AG04450 (cell line): Measurements from ENCODE around the gene MIGA1. TPM values are rescaled to one million over a fixed set of nuclear protein-coding genes. Genes with fewer than 3 reads are reported as not detected.

ENCODE experiments used
- CTCF ChIA-PET: fragments of 300-600, 350-600 bp; formaldehyde crosslinking; extraction: SDS; loops from one replicate; lab custom pipeline; 2022; ENCODE audit warnings: antibody characterized with exemption, inconsistent platforms; lab: Charles Lee
- POLR2A ChIA-PET: fragments of 350-600 bp; formaldehyde crosslinking; extraction: SDS; loops from one replicate; lab custom pipeline; 2021; ENCODE audit warnings: antibody characterized with exemption, inconsistent platforms; lab: Yijun Ruan, JAX
- DNase-seq: peaks from one replicate; pipeline ENCODE4 v3.0.0-alpha.2; 2011; ENCODE audit warnings: low read depth, low spot score
- H3K27ac ChIP-seq: one replicate; pipeline ENCODE4 v1.5.1; 2012; ENCODE audit warnings: low read depth, low read length, control low read depth
- H3K27me3 ChIP-seq: one replicate; pipeline ENCODE4 v1.6.0; 2012; ENCODE audit warnings: low read length; ENCODE audit not compliant: control insufficient read depth, insufficient read depth
- H3K4me3 ChIP-seq: 2 replicates; pipeline ENCODE4 v1.5.1; 2011; ENCODE audit warnings: mild to moderate bottlenecking, low read depth, low read length, control low read depth
- H3K9me3 ChIP-seq: 2 replicates; pipeline ENCODE4 v1.5.1; 2012; ENCODE audit warnings: low read length; ENCODE audit not compliant: control insufficient read depth, insufficient read depth
- polyA plus RNA-seq: library from polyadenylated mRNA; depleted of rRNA; stranded (reverse); fragments of >200 nt; gene quantifications from 2 replicates; pipeline ENCODE4 v1.2.3, GENCODE V29; 2011
- TF ChIP-seq, protein P1 (sequence below): IDR thresholded peaks from 2 replicates; pipeline ENCODE4 v1.5.1; 2011; ENCODE audit warnings: low read depth, low read length, control low read depth, inconsistent platforms

MIGA1 gene
- polyA plus RNA-seq, 1 experiment: 5.5 TPM

DNA sequence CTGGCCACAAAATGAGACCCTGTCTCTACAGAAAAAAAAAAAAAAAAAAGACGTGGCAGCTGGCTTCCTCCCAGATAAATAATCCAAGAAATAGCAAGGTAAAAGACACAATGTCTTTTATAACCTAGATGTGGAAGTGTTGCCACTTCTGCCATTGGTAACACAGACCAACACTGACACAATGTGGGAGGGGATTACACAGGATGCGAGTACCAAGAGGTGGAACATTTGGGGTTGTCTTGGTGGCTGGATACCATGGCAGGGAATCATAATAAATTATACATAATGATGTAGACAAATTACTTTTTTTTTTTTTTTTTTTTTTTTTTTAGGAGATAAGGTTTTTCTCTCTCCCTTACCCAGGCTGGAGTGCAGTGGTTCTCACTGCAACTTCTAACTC is 103.0 kb downstream of the MIGA1 start:
- peaks cover 6% of the 10 kb centered on the region for H3K9me3 ChIP-seq
- no peak overlapping the region for H3K27ac ChIP-seq
- CTCF ChIA-PET: no interaction called here
- TF ChIP-seq, protein P1, sequence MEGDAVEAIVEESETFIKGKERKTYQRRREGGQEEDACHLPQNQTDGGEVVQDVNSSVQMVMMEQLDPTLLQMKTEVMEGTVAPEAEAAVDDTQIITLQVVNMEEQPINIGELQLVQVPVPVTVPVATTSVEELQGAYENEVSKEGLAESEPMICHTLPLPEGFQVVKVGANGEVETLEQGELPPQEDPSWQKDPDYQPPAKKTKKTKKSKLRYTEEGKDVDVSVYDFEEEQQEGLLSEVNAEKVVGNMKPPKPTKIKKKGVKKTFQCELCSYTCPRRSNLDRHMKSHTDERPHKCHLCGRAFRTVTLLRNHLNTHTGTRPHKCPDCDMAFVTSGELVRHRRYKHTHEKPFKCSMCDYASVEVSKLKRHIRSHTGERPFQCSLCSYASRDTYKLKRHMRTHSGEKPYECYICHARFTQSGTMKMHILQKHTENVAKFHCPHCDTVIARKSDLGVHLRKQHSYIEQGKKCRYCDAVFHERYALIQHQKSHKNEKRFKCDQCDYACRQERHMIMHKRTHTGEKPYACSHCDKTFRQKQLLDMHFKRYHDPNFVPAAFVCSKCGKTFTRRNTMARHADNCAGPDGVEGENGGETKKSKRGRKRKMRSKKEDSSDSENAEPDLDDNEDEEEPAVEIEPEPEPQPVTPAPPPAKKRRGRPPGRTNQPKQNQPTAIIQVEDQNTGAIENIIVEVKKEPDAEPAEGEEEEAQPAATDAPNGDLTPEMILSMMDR: no peak
- DNase-seq: no peak
- H3K4me3 ChIP-seq: no peak overlapping the region
- H3K27me3 ChIP-seq: no peaks in the 10 kb centered on the region
- POLR2A ChIA-PET: no interaction called here

DNA sequence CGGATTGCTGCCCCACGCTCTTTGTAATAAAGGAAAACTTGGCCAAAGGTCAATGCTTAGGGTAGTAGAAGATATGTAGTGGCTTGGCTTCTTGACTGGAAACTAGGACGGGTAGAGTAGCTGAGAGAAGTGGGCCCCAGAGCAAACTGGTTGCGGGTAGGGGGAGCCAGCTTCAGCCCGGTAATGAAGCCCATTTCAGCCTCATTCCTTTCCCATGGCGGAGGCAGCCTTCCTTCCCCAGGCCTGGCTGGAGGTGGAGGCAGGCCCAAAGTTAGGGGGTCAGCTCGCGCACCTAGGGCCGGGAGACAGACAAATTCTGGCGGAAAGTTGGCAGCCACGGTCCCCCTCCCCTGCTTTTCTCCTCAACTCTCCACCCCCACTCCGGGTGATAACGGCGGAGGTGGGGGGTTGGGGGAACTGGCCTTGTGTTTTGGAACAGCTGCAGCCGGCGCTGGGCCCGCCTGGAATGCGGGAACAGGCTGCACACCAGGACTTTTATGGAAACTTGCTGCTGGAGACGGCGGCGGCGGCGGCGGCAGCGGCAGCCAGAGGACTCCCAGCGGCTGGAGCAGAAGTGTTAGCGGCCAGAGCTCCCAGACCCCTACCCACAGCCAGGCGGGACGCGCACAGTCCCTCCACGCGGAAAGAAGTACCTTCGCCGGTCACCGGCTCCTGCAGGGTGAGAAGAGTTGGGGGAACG is 108.8 kb downstream of the MIGA1 start, which contains the start of gene NEXN:
TSS of gene NEXN (plus strand) at position 544 of the 700 bp plus-strand sequence. CDS start 27,483 bp downstream, outside the sequence.
- Histone ChIP-seq H3K9me3 (peaks cover 10% of the 10 kb centered on the region; the same call in 1 of the 2 replicates), H3K27me3 (no peaks in the 10 kb centered on the region), H3K27ac (peak within 1 kb of the TSS; percentile 100), H3K4me3 (peak within 1 kb of the TSS; percentile 94)
- POLR2A ChIA-PET: interaction anchor here (0.5 to 1.5 kb wide), 17 partner anchors 13 to 752 kb away, joined by 3 to 16 read pairs (median 5); partner anchors contain the start of genes DNAJB4 and MIGA1
- TF ChIP-seq, protein P1: peak; percentile 36
- DNase-seq: peak; percentile 67
- CTCF ChIA-PET: interaction anchor here (0.8 kb wide), 1 partner anchor 16 kb away, joined by 3 read pairs; no protein-coding TSS in a partner anchor

- POLR2A ChIA-PET: interaction anchor here (0.6 to 1.5 kb wide), 12 partner anchors 14 to 753 kb away, joined by 3 to 16 read pairs (median 6); partner anchors contain the start of gene MIGA1
- CTCF ChIA-PET: interaction anchor here (0.7 kb wide), 1 partner anchor 12 kb away, joined by 3 read pairs; no protein-coding TSS in a partner anchor
- DNase-seq: peak; percentile 53
- peak overlapping the region; percentile 100 for H3K27ac ChIP-seq
- peak overlapping the region; percentile 94 for H3K4me3 ChIP-seq
- H3K27me3 ChIP-seq: no peaks in the 10 kb centered on the region
- TF ChIP-seq, protein P1: no peak
- H3K9me3 ChIP-seq: peaks cover 10% of the 10 kb centered on the region; the same call in 1 of the 2 replicates
Measured at GRCh38 chr1:77888781-77889642, 109.6 kb downstream of the MIGA1 start.

GRCh38 chr1:77889671-77890070 is 110.2 kb downstream of the MIGA1 start:
- TF ChIP-seq, protein P1: no peak
- POLR2A ChIA-PET: interaction anchor here (0.7 kb wide), 1 partner anchor 86 kb away, joined by 3 read pairs; no protein-coding TSS in a partner anchor
- Histone ChIP-seq H3K4me3 (peak overlapping the region; percentile 94), H3K27me3 (no peaks in the 10 kb centered on the region), H3K9me3 (peaks cover 10% of the 10 kb centered on the region; the same call in 1 of the 2 replicates), H3K27ac (peak overlapping the region; percentile 100)
- DNase-seq: peak; percentile 68
- CTCF ChIA-PET: interaction anchor here (0.7 to 1.1 kb wide), 2 partner anchors 13 to 64 kb away, joined by 3 read pairs; no protein-coding TSS in a partner anchor
